Right lobe of liver (tissue), 6 donors: ENCODE results near the gene LSM2. TPM values are rescaled to one million over a fixed set of nuclear protein-coding genes. Genes with fewer than 3 reads are reported as not detected.
A peak's percentile ranks its signal among the peaks of the same experiment; 100 is the strongest.
"Not testable (repeated sequence)": the region's sequence is repeated elsewhere in the genome, so short reads cannot be mapped to it uniquely, and the experiment has no call there.

Source experiments
- ATAC-seq, 4 donors: fragments of 200-7000 bp; cut with Tn5 transposase; one replicate each; pipeline ENCODE4 v1.9.1; 2020; ENCODE audit warnings: mild to moderate bottlenecking in 4 of 4, moderate library complexity in 4 of 4
- DNase-seq, 3 donors: peaks; one replicate each; pipeline ENCODE4 v3.0.0-alpha.2; 2020
- H3K27ac ChIP-seq, 3 donors: fragments of 200-600 bp; one replicate each; pipeline ENCODE4 v1.8.0; 2022
- H3K27me3 ChIP-seq, 2 donors: fragments of 200-600 bp; one replicate each; pipeline ENCODE4 v1.8.0; 2022
- H3K36me3 ChIP-seq, 4 donors: fragments of 200-600 bp; sonication (generic) in 1 of 4; one replicate each; pipeline versions ENCODE4 v1.5.1 to v1.8.0; 2017 to 2022; ENCODE audit warnings: control low read depth in 1 of 4
- H3K4me1 ChIP-seq, 4 donors: fragments of 200-600 bp; sonication (generic) in 1 of 4; one replicate each; pipeline versions ENCODE4 v1.5.1 to v1.8.0; 2017 to 2022; ENCODE audit warnings: control low read depth in 1 of 4
- H3K4me3 ChIP-seq, 3 donors: fragments of 200-600 bp; one replicate each; pipeline ENCODE4 v1.8.0; 2022
- H3K9me3 ChIP-seq, 4 donors: fragments of 200-600 bp; sonication (generic) in 1 of 4; one replicate each; pipeline versions ENCODE4 v1.5.1 to v1.8.0; 2017 to 2022; ENCODE audit warnings: control low read depth in 1 of 4
- POLR2A ChIP-seq: fragments of 450-650 bp; IDR thresholded peaks from one replicate; pipeline ENCODE4 v1.6.1; 2017; ENCODE audit warnings: antibody characterized with exemption, mild to moderate bottlenecking
- WGBS: methylation state at CpG from one replicate; pipeline ENCODE4 v1.1.6; 2018; ENCODE audit warnings: low coverage, low lambda C conversion rate; ENCODE audit not compliant: insufficient coverage; ENCODE audit errors: missing lambda C conversion rate; 5-methylcytosine and 5-hydroxymethylcytosine counted together
- intact Hi-C, 2 donors: fragments of 100-400 bp; cut with DNase I; formaldehyde crosslinking; loops; one replicate each; pipeline versions ENCODE4 v1.11.2 to v1.14.1; 2022
- total RNA-seq, 6 experiments: library from RNA; depleted of rRNA in 2 of 6; stranded (reverse); fragments of >200 nt in 2 of 6; fragmentation: NEBNext Ultra II Directional in 3 of 6; extraction: Animal tissue kit (Norgen Biotek cat#: 25700) in 3 of 6; gene quantifications; one replicate each; pipeline versions ENCODE4 v1.1.0 to v1.2.4, GENCODE V29; 2016 to 2023
- TF ChIP-seq, protein P1 (sequence below), 4 donors: fragments of 200-600 bp in 3 of 4; fragments of 450-650 bp in 1 of 4; IDR thresholded peaks; one replicate each; pipeline versions ENCODE4 v1.5.1 to v1.8.0; 2016 to 2022; ENCODE audit warnings: antibody characterized with exemption in 4 of 4, mild to moderate bottlenecking in 2 of 4
- donor health status: DM: no; HTN: yes; CAD: no.
- donor health status: DM: no; HTN: no; CAD: no.
- donor health status: DM: no; HTN: no; CAD: no.
- donor health status: DM: no; HTN: yes; CAD: no.
- donor health status: DM: no; HTN: yes; CAD: no.

Gene LSM2
- total RNA-seq, 6 experiments from 2014 or later: 11.0 to 26.1 (median 11.6) TPM

- Histone ChIP-seq H3K9me3 (no peaks in the 10 kb centered on the region), H3K4me3 (peak overlapping the region; percentile 80 to 97 (median 90)), H3K4me1 (peaks cover 0 to 17% (median 4%) of the 10 kb centered on the region in 4 donors), H3K27ac (peak overlapping the region; percentile 92 to 99 (median 94)), H3K27me3 (no peaks in the 10 kb centered on the region), H3K36me3 (peaks cover 0 to 2% (median 0%) of the 10 kb centered on the region in 4 donors)
- ATAC-seq: no peak
- intact Hi-C loops: no loop called here
- TF ChIP-seq, protein P1, sequence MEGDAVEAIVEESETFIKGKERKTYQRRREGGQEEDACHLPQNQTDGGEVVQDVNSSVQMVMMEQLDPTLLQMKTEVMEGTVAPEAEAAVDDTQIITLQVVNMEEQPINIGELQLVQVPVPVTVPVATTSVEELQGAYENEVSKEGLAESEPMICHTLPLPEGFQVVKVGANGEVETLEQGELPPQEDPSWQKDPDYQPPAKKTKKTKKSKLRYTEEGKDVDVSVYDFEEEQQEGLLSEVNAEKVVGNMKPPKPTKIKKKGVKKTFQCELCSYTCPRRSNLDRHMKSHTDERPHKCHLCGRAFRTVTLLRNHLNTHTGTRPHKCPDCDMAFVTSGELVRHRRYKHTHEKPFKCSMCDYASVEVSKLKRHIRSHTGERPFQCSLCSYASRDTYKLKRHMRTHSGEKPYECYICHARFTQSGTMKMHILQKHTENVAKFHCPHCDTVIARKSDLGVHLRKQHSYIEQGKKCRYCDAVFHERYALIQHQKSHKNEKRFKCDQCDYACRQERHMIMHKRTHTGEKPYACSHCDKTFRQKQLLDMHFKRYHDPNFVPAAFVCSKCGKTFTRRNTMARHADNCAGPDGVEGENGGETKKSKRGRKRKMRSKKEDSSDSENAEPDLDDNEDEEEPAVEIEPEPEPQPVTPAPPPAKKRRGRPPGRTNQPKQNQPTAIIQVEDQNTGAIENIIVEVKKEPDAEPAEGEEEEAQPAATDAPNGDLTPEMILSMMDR (IDR thresholded peaks at IDR 0.05): no peak
- TF ChIP-seq POLR2A: no peak
- no peak for DNase-seq
- WGBS: 23% methylated on average over 7 of the region's 7 CpGs
Measured at GRCh38 chr6:31794294-31794865, 12.4 kb downstream of the LSM2 start.

- intact Hi-C loops, H3K9me3 ChIP-seq, H3K27me3 ChIP-seq, ATAC-seq, H3K4me3 ChIP-seq, H3K27ac ChIP-seq, H3K36me3 ChIP-seq: not testable (repeated sequence)
- H3K4me1 ChIP-seq: peaks cover 0 to 17% (median 4%) of the 10 kb centered on the region in 4 donors
- WGBS: 90% methylated on average over 6 of the region's 6 CpGs
- DNase-seq: peak in 1 of 3 donors; percentile 7
Measured at GRCh38 chr6:31793927-31794245, 12.9 kb downstream of the LSM2 start.

GRCh38 chr6:31792761-31793171 lies 14.0 kb downstream of the LSM2 start:
- Histone ChIP-seq H3K27ac (no peak overlapping the region), H3K9me3 (no peaks in the 10 kb centered on the region), H3K27me3 (no peaks in the 10 kb centered on the region), H3K4me3 (no peak overlapping the region), H3K36me3 (peaks cover 0 to 3% (median 0%) of the 10 kb centered on the region in 4 donors), H3K4me1 (peaks cover 0 to 17% (median 4%) of the 10 kb centered on the region in 4 donors)
- ATAC-seq (no peak), DNase-seq (peak in 1 of 3 donors; percentile 27)
- no peak for TF ChIP-seq POLR2A
- TF ChIP-seq, protein P1 (IDR thresholded peaks at IDR 0.05): no peak
- intact Hi-C loops: no loop called here
- WGBS: 84% methylated on average over 8 of the region's 12 CpGs

DNA sequence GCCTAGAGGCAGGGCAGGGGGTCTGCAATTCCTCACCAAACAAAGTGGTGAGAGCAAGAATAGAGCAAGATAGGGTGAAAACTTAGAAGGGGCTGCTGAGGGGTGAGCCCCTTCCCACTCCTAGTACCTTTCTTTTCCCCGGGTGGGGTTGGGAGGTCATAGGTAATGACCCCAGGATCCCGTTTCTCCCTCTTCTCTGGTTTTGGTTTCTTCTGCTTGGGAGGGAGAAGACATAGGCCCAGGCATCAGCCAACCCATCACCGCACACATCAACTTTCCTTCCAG lies 14.7 kb downstream of the LSM2 start:
- ATAC-seq (no peak), DNase-seq (peak in 1 of 3 donors; percentile 16)
- no peaks in the 10 kb centered on the region for H3K9me3 ChIP-seq
- TF ChIP-seq POLR2A: no peak
- no peak overlapping the region for H3K27ac ChIP-seq
- peaks cover 0 to 3% (median 0%) of the 10 kb centered on the region in 4 donors for H3K36me3 ChIP-seq
- no peaks in the 10 kb centered on the region for H3K27me3 ChIP-seq
- no peak overlapping the region for H3K4me3 ChIP-seq
- peaks cover 0 to 17% (median 4%) of the 10 kb centered on the region in 4 donors for H3K4me1 ChIP-seq
- WGBS: no CpG with 5 or more reads among the region's 3 CpGs
- intact Hi-C loops: no loop called here

- Histone ChIP-seq H3K4me1 (peaks cover 0 to 17% (median 4%) of the 10 kb centered on the region in 4 donors), H3K27me3 (no peaks in the 10 kb centered on the region), H3K36me3 (peaks cover 0 to 3% (median 0%) of the 10 kb centered on the region in 4 donors), H3K9me3 (no peaks in the 10 kb centered on the region), H3K27ac (no peak overlapping the region), H3K4me3 (no peak overlapping the region)
- DNase-seq (peak in 1 of 3 donors; percentile 37), ATAC-seq (peak in 3 of 4 donors; percentile 22 to 26 (median 26))
- WGBS: 54% methylated on average over 5 of the region's 12 CpGs
- intact Hi-C loops: no loop called here
- TF ChIP-seq POLR2A: no peak
- TF ChIP-seq, protein P1 (IDR thresholded peaks at IDR 0.05): peak; percentile 36 to 58 (median 56)
Measured at GRCh38 chr6:31791324-31792089, 15.3 kb downstream of the LSM2 start.
